GM19351 (cell line): Measurements from ENCODE around the gene CBX4.

ENCODE experiments used
- ATAC-seq: cut with Tn5 transposase; IDR thresholded peaks from one replicate; pipeline ENCODE4 v1.9.1; 2021; ENCODE audit warnings: mild to moderate bottlenecking, moderate library complexity; ENCODE audit not compliant: unreplicated experiment

The CBX4 gene

DNA sequence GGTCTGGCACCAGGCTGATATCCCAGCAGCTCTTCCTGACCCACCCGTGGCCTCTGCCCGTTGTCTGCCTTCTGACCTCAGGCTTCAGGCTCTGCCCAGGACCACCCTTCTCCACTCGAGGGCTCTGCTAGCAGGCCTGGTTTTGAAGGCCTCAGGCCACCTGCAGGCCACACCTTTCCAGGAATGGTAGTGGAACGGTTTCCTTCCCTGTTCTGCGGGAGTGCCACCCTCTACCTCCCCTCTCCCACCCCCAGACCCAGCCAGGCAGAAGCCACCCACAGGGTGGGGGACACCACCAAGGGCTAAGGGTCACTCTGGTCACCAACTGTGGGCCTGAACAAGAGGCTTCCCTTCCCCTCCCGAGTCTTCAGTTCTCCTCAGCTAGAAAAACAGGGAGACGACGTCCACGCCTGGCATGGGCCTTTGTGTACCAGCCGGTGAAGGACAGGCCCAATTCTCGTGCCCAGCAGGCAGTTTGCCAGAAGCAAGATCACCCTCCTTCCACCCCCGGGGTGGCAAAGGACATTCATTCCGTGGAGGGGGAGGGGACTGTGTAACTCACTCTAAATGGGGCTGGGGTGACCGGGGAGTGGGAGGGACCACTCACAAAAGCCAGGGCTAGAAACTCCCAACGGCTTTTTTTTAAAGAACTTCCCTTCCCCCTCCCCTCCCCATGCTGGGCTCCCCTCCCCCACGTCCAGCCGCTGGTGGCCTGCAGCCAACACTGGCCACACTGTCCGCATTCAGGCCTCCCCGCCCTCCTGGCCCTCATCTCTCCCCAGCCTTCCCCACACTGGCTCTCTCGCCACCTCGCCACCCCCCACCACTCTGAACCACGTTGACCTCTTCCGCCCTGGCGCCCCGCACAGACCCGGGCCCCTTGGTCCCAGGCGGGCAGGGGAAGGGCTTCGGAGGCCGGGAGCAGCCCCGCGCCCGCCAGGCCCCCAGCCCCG lies 7.7 kb downstream of the CBX4 start:
- no peak for ATAC-seq

DNA sequence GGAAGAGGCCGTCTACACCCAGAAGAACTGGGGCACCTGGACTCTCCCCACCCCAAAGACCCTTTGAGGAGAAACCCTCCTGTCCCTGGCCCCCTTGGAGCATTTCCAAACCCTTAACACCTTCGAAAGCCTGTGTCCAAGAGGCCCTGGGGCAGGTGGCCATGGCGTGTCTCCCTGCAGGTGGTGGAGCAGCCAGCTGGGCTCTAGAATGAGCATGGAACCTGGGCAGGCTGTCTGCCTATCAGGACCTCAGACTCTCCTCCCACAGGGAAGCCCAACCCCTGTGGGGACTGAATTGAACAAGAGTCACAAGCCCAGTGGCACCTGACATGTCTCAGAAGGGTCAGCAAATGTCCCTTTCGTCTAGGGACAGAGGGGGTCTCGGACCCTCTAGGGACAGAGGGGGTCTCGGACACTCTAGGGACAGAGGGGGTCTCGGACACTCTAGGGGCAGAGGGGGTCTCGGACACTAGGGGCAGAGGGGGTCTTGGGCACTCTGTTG lies 8.4 kb downstream of the CBX4 start:
- no peak for ATAC-seq

GRCh38 chr17:79830303-79830702 lies 8.9 kb downstream of the CBX4 start:
- ATAC-seq: no peak

DNA sequence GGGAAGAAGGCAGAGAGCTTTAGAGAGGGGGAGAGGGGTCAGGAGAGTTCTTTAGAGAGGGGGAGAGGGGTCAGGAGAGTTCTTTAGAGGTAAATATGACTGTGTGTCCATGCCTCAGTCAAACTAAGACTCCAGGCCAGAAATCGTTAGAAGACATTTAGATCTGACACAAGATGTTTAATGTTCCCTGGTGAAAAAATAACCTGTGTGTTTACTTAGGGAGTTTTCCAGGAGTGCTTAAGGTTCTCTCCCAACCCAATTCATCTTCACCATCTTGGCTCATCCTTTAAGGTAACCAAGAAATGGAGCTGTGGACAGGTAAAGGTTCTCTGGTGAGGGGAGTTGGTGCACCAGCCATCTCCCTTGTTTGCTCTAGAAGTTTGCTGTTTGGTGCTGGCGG lies 9.8 kb downstream of the CBX4 start:
- ATAC-seq: no peak

DNA sequence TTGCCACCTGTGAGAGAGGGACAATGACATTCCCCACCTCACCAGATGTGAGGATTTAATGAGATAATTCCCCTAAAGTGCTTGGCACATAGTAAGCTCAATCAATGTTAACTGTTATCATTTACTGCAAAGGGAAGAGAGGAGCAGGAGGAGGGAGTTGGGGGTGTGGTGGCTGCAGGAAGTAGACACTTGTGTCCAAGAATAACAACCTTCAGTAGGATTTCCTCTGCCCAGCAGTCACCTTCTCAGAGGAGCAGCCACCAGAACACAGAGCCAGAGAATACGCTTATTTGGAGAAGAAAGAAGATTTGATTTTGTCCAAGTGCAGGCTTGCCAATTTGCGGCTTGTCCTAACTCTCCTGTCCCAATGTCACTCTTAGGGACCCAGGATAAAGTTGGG lies 10.2 kb downstream of the CBX4 start:
- no peak for ATAC-seq

DNA sequence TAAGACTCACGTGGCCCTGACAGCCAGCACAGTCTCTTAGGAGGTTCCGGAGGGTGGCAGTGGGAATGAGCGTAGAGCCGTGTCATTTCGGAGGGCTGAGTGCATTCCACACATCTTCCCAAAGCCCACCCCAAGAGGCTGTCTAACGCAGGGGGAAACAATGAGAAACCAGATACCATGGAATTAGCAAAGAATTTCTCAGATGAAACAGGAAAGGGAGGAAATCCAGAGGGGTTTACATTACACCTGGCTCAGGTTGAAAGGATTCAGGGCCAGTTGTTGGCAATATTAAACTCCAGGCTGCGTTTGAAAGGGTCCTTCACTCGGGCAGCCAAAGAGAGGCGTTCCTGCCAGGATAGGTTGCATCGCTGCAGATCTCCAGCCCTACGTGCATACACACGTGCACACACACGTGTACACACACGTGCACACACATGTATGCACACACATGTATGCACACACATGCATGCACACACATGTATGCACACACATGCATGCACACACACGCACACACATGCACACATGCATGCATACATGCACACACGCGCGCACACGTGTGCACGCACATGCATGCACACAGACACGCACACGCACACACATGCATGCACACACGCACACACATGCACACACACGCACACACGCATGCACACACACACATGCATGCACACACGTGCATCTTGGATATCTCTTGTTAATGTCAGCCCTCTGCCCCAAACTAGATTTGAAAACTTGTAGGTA lies 12.2 kb downstream of the CBX4 start:
- no peak for ATAC-seq

- ATAC-seq: no peak
Measured at GRCh38 chr17:79826204-79826680, 13.0 kb downstream of the CBX4 start.

GRCh38 chr17:79825580-79825921 lies 13.7 kb downstream of the CBX4 start:
- ATAC-seq: no peak

- no peak for ATAC-seq
Measured at GRCh38 chr17:79824893-79825579, 14.2 kb downstream of the CBX4 start.

DNA sequence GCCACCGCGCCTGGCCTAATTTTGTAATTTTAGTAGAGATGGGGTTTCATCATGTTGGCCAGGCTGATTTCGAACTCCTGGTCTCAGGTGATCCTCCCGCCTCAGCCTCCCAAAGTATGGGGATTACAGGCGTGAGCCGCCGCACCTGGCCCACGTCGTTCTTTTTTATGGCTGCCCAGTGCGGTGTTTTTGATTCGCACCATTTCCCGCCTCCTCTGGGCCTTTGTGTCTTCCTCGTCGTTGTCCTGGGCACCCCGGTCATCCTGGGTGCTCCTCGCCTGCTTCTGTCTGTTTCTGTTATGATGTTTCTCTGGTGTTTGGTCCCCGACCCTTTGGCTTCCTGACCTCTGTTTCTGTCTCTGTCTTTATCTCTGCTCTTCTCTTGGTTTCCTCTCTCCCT lies 15.0 kb downstream of the CBX4 start:
- no peak for ATAC-seq

DNA sequence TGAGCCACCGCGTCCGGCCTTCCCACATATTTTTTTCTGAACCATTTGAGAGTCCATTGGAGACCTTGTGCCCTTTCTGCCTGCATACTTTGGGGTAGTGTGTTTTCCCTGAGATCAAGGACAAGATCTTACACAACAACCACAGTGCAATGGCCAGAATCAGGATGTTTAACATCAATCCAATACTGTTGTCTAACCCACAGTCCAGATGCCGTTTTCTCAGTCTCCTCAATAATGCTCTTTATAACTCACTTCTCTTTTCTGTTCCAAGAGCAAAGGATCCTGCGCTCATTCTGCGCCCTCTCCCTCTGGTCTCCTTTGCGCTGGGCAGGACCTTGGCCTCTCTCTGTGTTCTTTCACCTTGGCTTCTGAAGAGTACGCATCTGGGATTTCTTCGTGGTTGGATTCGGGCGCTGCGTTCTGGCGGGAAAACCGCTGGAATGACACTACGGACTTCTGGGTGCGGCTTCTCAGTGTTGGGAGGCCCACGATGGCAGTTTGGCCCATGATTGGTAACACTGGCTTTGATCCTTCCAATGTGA lies 16.6 kb downstream of the CBX4 start:
- no peak for ATAC-seq

- ATAC-seq: no peak
Measured at GRCh38 chr17:79821331-79822095, 17.7 kb downstream of the CBX4 start.

DNA sequence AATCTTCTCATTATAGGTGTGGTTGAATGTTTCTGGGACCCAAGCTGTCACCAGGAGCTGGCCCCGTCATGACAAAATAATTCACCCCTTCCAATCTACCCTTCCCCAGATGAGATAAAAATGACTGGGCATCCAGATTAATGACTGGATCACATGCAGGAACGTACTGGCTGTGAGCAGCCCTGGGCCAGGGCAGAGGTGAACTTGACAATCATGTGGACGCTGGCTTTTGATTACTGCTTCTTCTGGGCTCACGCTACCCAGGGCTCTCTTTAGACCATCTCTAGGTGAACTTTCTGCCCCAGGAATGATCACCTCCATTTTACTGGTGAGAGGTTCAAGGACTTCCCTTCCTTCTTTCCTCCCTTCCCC lies 18.3 kb downstream of the CBX4 start:
- ATAC-seq: no peak

DNA sequence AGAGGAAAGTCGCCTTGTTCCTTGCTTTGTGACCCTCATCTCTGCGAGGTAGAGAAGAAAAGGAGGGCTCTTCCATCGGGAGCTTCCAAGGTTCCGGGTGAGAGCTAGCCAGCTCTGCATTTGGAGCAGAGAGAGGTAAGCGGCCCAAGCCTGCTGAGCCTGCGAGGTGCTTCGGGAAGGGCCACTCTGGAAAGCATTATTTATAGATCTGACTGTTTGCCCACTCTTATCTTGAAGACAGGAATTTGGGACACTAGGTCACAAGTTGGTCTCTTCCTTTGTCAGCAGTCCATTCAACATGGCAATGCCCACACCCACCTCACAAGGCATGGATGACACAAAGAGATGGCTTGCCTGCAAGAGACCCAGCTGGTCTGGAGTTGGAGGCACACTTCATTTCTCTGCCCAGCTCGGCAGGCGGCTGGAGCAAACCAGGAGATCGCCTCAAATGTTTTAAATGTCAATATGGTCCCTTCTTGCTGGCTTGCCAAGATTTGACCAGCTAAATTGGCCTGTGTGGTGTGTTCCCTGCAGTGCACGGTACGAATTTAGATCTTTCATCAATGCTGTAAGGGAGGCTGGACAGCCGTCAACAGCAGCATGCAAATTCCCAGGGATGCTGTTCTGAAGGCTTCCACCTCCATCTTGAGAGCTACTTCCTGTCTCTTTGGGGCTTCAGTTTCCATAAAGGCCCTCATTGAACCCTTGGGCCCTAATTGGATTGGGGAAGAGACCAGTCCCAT lies 19.5 kb downstream of the CBX4 start:
- no peak for ATAC-seq

DNA sequence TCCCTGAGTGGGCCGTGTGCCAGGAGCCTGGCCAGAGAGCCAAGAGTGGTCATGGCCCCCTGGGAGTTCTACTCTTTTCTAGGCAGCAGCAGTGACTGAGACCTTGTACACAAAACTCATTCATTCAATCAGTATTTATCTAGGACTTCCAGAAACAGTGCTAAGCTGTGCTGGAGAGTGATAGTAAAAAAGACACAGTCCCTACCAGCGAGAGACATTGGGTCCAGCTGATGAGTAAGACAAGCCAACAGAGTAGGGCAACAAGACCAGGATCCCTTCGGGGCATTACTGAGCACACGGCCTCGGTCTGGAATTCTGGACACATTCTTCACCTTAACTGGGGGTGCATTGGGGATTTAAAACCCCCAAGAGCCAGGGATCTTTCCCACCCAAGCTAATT lies 20.2 kb downstream of the CBX4 start:
- no peak for ATAC-seq

DNA sequence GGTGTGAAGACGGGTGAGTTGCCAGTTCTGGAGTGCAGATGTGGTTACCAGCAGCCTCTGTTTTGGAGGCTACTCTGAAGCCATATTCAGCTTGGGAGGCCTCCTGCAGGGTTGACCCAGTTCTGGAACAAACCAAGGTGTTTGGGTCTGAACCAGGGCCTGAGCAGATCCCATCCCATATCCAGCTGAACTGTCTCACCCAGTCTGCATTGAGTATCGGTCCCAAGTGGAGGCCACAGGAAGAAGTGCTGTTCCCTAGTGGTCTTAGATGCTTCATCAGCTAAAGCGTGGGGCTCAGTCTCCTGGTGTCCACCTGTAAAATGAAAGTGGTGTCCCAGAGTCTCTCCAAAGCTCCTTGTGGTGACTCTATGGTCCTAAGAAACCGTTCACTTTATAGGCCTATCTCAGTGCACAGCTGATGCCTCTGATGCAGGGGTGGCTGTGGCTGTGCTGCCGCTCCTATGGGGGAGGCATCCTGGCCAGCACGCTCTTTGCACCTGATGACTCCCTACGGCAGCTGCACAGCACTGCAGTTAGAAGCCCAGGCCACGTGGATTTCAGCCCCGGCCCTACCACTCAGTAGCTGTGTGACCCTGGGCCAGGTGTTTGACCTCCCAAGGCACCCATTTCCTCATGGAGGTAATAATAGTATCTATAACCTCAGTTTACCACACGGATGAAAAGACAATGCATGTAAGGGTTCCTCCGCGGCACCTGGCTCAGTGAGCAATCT lies 21.0 kb downstream of the CBX4 start:
- ATAC-seq: no peak

DNA sequence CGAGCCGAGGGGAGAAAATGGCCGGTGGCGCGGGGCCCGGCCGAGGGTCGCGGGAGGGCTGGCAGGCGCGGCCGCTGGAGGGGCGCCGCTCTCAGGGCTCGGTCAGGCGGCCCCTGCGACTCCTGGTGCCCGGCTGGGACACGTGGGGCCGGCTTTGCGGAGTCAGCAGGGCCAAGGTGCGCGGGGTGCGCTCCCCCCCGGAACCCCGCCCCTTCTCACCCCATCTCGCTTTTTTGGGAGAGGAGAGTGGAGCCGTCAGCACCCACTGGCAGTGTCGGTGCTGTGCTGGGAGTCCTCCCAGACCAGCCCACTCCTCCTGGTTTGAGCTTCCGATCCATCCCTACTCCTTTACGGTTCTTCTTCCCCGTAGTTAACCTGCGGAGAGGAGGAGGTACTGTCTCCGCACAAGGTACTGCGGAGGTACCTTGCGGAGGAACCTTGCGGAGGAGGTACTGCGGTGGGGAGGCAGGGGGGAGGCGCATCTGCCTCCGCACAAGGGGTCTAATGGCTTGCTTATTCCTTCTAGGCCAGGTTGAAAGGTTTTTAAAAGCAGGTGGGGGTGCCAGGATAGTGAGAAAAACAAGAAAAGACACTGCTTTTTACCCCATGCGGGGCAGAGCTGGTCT lies 23.3 kb downstream of the CBX4 start:
- no peak for ATAC-seq

GRCh38 chr17:79814974-79815835 lies 24.0 kb downstream of the CBX4 start:
- no peak for ATAC-seq
